Activated CD4-positive, alpha-beta memory T cell treated with anti-CD3 and anti-CD28 coated beads for 36 hours (primary cell): ENCODE results near the gene SESN3. TPM values are rescaled to one million over a fixed set of nuclear protein-coding genes. Genes with fewer than 3 reads are reported as not detected.
A peak's percentile ranks its signal among the peaks of the same experiment; 100 is the strongest.

Experiments
- CTCF ChIA-PET: fragments of 350-600 bp; sonication (Branson Sonifier 250); formaldehyde crosslinking; loops from one replicate; lab custom pipeline; 2021; ENCODE audit warnings: antibody characterized with exemption, inconsistent platforms; lab: Charles Lee
- POLR2A ChIA-PET: fragments of 350-600 bp; sonication (Branson Sonifier 250); formaldehyde crosslinking; loops from one replicate; lab custom pipeline; 2021; ENCODE audit warnings: antibody characterized with exemption; lab: Charles Lee
- DNase-seq: peaks from one replicate; pipeline ENCODE4 v3.0.0-alpha.2; 2020
- H3K27ac Mint-ChIP-seq: one replicate; pipeline ENCODE4 v1.8.0; 2021; ENCODE audit warnings: mixed read lengths
- H3K27me3 Mint-ChIP-seq: one replicate; pipeline ENCODE4 v1.8.0; 2021; ENCODE audit warnings: mixed read lengths
- H3K36me3 Mint-ChIP-seq: one replicate; pipeline ENCODE4 v1.8.0; 2021; ENCODE audit warnings: mixed read lengths
- H3K4me1 Mint-ChIP-seq: one replicate; pipeline ENCODE4 v1.8.0; 2021; ENCODE audit warnings: low read depth, mixed read lengths
- H3K4me3 Mint-ChIP-seq: one replicate; pipeline ENCODE4 v1.8.0; 2021; ENCODE audit warnings: mild to moderate bottlenecking, mixed read lengths
- H3K9me3 Mint-ChIP-seq: one replicate; pipeline ENCODE4 v1.8.0; 2021; ENCODE audit warnings: mixed read lengths
- intact Hi-C: fragments of 100-400 bp; cut with micrococcal nuclease; formaldehyde crosslinking; loops from one replicate; pipeline ENCODE4 v1.15.1; 2023
- total RNA-seq, 2 experiments: library from RNA; stranded (reverse); gene quantifications; one replicate each; pipeline ENCODE4 v1.2.3, GENCODE V29; 2021

Gene SESN3
- total RNA-seq, 2 experiments from 2014 or later = 13.9 to 15.5 TPM

DNA sequence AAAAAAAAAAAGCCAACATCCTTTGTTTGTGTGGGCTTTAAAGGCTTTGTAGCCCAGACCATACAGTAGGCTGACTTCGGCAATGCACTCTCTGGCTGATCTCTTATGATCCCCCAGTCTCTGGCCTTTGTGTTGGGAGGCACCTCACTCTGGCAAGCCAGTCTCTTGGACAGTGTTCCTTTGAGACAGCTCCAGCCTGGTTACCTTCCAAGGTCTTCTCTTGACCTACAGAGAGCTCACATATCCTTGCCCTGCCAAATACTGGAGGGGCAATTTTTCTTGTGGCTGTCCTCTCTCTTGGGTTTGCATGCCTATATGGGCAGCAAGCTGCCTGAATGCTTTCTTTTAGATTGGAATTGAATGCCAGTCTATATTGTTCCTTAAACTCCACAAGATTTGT lies 69.8 kb downstream of the SESN3 start:
- POLR2A ChIA-PET = no interaction called here
- Mint-ChIP-seq H3K4me3 (no peak overlapping the region), H3K9me3 (no peaks in the 10 kb centered on the region), H3K27me3 (no peaks in the 10 kb centered on the region), H3K4me1 (peaks cover 37% of the 10 kb centered on the region), H3K36me3 (peaks cover 1% of the 10 kb centered on the region), H3K27ac (no peak overlapping the region)
- intact Hi-C loops = no loop called here
- CTCF ChIA-PET = interaction anchor here (0.6 to 15.8 kb wide), 3 partner anchors 9 to 547 kb away, joined by 3 to 389 read pairs (median 3); no protein-coding TSS in a partner anchor
- DNase-seq = no peak

DNA sequence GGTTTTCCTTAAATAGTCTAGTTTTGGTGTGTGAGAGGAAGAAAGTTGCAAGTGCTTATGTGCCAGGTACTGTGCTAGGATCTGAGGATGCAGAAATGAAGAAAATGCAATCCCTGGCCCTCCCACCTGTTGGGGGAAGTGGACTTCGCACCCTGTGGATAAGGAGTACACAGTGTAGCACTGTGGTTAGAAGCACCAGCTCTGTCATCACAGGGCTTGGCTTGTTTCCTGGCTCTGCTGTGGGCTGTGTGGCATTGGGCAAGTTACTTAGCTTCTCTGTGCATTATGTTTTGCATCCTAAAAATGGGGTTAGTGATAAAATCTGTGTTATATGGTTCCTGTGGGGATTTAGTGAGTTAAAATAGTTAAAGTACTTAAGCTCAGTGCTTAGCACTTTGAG lies 73.2 kb downstream of the SESN3 start:
- peak; percentile 30 for DNase-seq
- ChIA-PET CTCF (interaction anchor here (0.8 to 15.8 kb wide), 8 partner anchors 28 to 609 kb away, joined by 3 to 389 read pairs (median 4); no protein-coding TSS in a partner anchor), POLR2A (interaction anchor here (1.2 to 1.4 kb wide), 3 partner anchors 72 to 90 kb away, joined by 3 to 6 read pairs (median 4); no protein-coding TSS in a partner anchor)
- Mint-ChIP-seq H3K4me1 (peaks cover 33% of the 10 kb centered on the region), H3K9me3 (no peaks in the 10 kb centered on the region), H3K36me3 (peaks cover 1% of the 10 kb centered on the region), H3K4me3 (no peak overlapping the region), H3K27ac (no peak overlapping the region), H3K27me3 (no peaks in the 10 kb centered on the region)
- intact Hi-C loops = no loop called here

DNA sequence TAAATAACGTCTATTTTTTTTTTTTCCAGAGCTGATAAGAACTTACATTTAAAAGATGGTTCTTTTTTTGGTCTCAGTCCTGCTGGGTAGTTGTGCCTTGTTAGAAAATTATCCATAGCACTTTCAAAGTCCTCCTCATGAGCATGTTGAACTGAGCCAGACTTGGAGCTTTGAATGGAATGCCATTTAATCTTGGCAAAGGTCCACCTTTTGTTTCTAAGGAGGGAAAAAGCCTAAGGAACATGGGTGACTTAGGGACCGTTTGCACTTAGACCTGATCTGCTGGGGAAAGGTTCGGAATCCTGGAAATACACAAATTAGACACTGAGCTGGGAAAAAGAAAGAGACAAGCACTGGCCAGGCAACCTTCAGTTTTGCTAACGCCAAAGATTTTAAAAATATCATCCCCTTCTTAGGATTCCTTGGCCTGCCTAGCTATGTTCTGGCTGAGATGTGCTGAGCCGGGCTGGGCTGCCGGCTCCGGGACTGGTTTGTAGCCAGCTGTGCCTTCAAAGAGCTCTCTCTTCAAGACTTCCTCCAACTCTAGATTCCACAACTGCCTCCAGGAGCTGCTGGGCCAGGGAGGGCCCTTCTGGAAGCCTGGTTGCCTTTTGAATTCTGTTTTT lies 74.0 kb downstream of the SESN3 start:
- DNase-seq = no peak
- H3K36me3 Mint-ChIP-seq = peaks cover 1% of the 10 kb centered on the region
- H3K4me1 Mint-ChIP-seq = peaks cover 36% of the 10 kb centered on the region
- ChIA-PET CTCF (interaction anchor here (0.6 to 15.8 kb wide), 11 partner anchors 17 to 634 kb away, joined by 3 to 389 read pairs (median 3); no protein-coding TSS in a partner anchor), POLR2A (interaction anchor here (0.8 to 1.4 kb wide), 4 partner anchors 73 to 564 kb away, joined by 3 to 6 read pairs (median 4); no protein-coding TSS in a partner anchor)
- no peaks in the 10 kb centered on the region for H3K9me3 Mint-ChIP-seq
- no peak overlapping the region for H3K4me3 Mint-ChIP-seq
- H3K27ac Mint-ChIP-seq = no peak overlapping the region
- intact Hi-C loops = no loop called here
- H3K27me3 Mint-ChIP-seq = no peaks in the 10 kb centered on the region

DNA sequence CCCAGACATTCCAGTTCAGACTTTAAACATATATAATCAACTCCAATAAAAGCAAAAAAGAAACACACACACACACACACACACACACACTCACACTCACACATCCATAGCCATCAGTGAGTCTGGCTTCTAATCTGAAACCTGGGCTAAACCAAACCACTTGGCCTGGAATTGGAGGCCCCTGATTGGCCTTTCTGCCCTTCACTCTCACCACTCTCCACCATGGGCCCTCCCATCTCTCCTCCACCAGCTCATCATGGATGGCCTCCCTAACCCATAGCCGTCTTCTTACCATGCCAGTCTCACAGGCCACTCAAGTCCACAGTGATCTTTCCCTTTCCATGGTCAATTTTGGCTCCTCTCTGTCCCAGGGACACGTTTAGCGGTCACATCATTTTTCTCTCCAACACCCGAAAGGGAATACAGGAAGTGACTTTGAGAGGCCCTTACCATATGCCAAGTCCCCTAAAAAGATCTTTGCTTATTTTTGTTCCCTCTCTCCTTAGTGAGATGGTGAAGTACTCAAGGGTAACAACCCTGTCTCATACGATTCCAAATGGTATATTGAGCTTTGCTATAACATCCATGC lies 74.8 kb downstream of the SESN3 start:
- H3K4me3 Mint-ChIP-seq = no peak overlapping the region
- H3K27me3 Mint-ChIP-seq = no peaks in the 10 kb centered on the region
- H3K36me3 Mint-ChIP-seq = peaks cover 1% of the 10 kb centered on the region
- H3K4me1 Mint-ChIP-seq = peaks cover 41% of the 10 kb centered on the region
- DNase-seq = no peak
- intact Hi-C loops = no loop called here
- H3K9me3 Mint-ChIP-seq = no peaks in the 10 kb centered on the region
- H3K27ac Mint-ChIP-seq = no peak overlapping the region
- CTCF ChIA-PET = interaction anchor here (0.5 to 15.8 kb wide), 9 partner anchors 16 to 1268 kb away, joined by 3 to 389 read pairs (median 4); no protein-coding TSS in a partner anchor
- POLR2A ChIA-PET = no interaction called here

DNA sequence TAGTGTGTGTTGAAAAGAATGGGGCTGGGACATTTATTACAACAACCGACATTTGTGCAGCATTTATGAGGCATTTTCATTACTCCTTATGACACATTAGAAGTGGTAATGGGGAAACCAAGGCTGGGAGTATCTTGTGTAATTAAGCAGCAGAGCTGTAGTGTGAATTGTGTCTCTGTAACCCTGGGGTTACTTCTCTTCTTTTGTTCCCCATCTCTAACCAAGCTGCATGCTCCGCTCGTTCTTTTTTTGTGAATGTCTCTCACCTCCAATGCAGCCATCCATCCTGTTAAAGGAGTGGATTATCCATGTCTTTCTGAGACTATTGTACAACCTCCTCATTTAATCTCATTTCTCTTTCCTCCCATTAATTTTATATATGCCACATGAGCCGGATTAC lies 75.6 kb downstream of the SESN3 start:
- ChIA-PET POLR2A (no interaction called here), CTCF (interaction anchor here (0.7 to 15.8 kb wide), 17 partner anchors 9 to 632 kb away, joined by 3 to 389 read pairs (median 7); partner anchors contain the start of gene SRSF8)
- intact Hi-C loops = no loop called here
- H3K27me3 Mint-ChIP-seq = no peaks in the 10 kb centered on the region
- peaks cover 41% of the 10 kb centered on the region for H3K4me1 Mint-ChIP-seq
- H3K36me3 Mint-ChIP-seq = no peaks in the 10 kb centered on the region
- DNase-seq = no peak
- H3K4me3 Mint-ChIP-seq = no peak overlapping the region
- H3K9me3 Mint-ChIP-seq = no peaks in the 10 kb centered on the region
- no peak overlapping the region for H3K27ac Mint-ChIP-seq

DNA sequence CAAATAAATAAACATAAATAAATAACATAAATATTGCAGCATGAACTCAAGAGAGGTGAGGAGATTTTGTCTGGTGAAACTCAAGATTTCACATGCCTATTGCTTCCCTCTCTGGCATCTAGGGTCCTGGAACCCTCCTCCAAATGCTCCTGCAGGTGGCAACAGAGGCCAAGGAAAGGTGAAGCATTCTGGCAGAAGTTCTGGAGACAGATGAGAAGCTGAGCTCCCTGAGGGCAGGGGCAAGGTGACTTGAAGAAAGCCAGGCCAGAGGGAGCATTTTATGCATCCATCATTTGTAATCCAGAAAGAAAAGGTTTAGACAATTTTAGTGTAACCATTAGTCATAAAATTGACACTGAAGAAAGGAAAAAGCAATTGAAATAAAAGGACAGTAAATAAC lies 76.5 kb downstream of the SESN3 start:
- H3K4me1 Mint-ChIP-seq = peaks cover 41% of the 10 kb centered on the region
- ChIA-PET POLR2A (interaction anchor here (1.0 to 3.6 kb wide), 3 partner anchors 87 to 561 kb away, joined by 3 to 18 read pairs (median 4); partner anchors contain the start of gene SRSF8), CTCF (interaction anchor here (0.6 to 15.8 kb wide), 36 partner anchors 10 to 1270 kb away, joined by 3 to 389 read pairs (median 3); partner anchors contain the start of genes FAM76B, SESN3 and SRSF8)
- DNase-seq = peak; percentile 83
- H3K9me3 Mint-ChIP-seq = no peaks in the 10 kb centered on the region
- intact Hi-C loops = loop anchor here (1.0 to 5.0 kb wide), 7 partner anchors 183 to 1235 kb away; partner anchors contain the start of genes CCDC82 and MAML2
- no peak overlapping the region for H3K27ac Mint-ChIP-seq
- no peak overlapping the region for H3K4me3 Mint-ChIP-seq
- H3K27me3 Mint-ChIP-seq = no peaks in the 10 kb centered on the region
- no peaks in the 10 kb centered on the region for H3K36me3 Mint-ChIP-seq

DNA sequence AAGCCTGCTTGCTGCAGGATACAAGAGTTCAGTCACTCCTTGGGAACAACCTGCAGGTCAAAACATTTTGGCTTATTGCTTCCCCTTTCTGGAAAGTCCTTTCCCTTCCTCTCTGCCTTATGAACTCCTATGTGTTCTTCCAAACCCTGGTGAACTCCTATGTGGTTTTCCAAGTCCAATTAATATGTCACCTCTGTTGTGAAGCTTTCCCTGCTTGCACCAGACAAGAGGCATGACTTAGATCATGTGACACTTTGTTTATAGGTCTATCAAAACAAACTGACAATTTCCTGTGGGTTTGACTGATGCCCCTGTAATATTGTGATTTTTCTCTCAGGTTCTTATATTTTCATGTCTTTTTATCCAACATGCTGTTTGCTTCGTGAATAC lies 77.2 kb downstream of the SESN3 start:
- Mint-ChIP-seq H3K27me3 (no peaks in the 10 kb centered on the region), H3K4me1 (peaks cover 44% of the 10 kb centered on the region), H3K9me3 (no peaks in the 10 kb centered on the region), H3K36me3 (no peaks in the 10 kb centered on the region), H3K27ac (peak overlapping the region; percentile 69), H3K4me3 (peak overlapping the region; percentile 80)
- ChIA-PET CTCF (interaction anchor here (0.5 to 15.8 kb wide), 33 partner anchors 9 to 1328 kb away, joined by 3 to 389 read pairs (median 4); partner anchors contain the start of genes FAM76B, SESN3 and SRSF8), POLR2A (interaction anchor here (1.1 to 3.6 kb wide), 2 partner anchors 86 to 562 kb away, joined by 4 to 18 read pairs; partner anchors contain the start of gene SRSF8)
- intact Hi-C loops = loop anchor here (1.0 to 5.0 kb wide), 9 partner anchors 183 to 1273 kb away; partner anchors contain the start of genes CCDC82 and MAML2
- DNase-seq = no peak

DNA sequence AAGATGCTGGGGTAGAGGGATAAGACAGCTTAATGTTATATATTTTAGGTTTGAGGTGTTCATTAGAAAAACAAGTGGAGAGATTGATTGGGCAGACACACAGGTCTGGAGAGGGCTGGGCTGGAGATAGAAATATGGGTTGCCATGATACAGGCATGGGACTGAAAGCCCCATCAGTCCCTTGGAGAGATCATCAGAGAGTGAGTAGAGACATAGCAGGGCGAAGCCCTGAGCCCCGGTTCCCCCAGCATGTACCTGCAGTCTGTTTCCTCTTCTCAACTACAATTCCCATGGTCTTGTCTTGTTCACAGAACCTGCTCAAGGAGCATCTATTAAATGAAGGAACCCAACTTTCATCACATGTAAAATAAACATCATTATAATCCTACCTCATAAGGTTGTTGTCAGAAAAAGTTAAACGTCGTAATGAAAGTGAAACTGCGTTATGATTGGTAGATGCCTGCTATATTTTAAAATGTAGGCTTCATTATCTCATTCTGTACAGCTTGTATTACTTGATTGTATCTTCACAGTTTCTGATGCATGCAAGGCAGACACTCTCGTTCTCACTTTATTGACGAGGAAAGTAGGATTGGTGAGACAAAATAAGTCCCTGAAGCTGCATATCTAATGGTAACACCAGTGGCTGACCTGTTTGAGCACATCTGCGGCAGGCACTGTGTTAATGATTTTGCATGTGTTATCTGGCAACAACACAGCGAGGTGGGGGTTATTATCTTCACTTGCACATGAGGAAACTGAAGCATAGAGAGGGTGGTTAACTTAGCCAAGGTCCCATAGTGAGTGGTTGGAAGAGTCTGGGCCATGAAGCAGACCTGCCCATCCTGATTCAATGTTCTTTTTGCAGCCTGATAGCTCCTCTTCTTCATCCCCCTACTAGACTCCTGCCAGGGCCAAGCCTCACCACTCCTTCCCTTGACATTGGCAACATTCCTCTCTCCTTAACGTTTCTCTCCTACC lies 77.8 kb downstream of the SESN3 start:
- H3K36me3 Mint-ChIP-seq = no peaks in the 10 kb centered on the region
- intact Hi-C loops = loop anchor here (2.0 to 5.0 kb wide), 7 partner anchors 184 to 1274 kb away; partner anchors contain the start of gene MAML2
- peak; percentile 35 for DNase-seq
- CTCF ChIA-PET = interaction anchor here (0.6 to 15.8 kb wide), 29 partner anchors 8 to 1273 kb away, joined by 3 to 389 read pairs (median 8); partner anchors contain the start of genes CWC15, ENDOD1, FAM76B and KDM4D
- peaks cover 41% of the 10 kb centered on the region for H3K4me1 Mint-ChIP-seq
- POLR2A ChIA-PET = interaction anchor here (1.3 to 3.6 kb wide), 2 partner anchors 85 to 637 kb away, joined by 7 to 18 read pairs; partner anchors contain the start of genes CEP57, FAM76B and SRSF8
- no peaks in the 10 kb centered on the region for H3K27me3 Mint-ChIP-seq
- peak overlapping the region; percentile 69 for H3K27ac Mint-ChIP-seq
- H3K9me3 Mint-ChIP-seq = no peaks in the 10 kb centered on the region
- H3K4me3 Mint-ChIP-seq = peak overlapping the region; percentile 80

DNA sequence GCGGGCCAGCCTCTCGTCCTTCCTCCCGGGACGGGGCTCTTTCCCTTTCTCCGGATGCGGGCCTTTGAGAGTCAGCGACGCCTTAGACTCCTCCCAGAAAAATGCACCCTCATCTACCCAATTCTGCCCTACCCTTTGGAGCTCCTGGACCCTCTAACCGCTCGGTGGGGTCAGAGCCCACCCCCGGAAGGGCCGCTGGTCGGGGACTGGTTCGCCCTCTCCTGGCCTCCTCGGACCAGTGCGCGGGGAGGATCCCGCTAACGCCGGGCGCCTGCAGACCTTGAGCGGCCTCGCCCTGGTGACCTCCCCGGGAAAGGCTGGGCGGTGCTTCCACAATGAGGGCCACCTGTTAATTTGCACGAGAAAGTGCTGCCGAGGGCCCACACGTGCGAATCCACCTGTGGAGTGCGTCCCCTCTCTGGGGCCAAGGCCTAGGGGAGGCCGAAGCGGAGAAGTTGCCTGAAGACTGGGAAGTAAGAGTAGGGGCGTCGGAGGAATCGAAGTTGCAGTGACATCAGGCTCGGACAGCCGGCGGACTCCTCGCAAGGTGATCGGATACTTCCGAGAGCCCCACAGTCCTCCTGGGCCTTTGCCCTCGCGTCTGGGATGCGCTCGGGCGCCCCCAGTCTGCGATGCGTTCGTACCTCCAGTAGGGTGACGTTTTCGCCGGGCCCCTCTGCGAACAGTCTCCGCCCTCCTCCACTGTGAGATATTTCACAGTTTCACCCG lies 79.9 kb downstream of the SESN3 start:
- Mint-ChIP-seq H3K36me3 (no peaks in the 10 kb centered on the region), H3K4me1 (peaks cover 36% of the 10 kb centered on the region), H3K4me3 (peak overlapping the region; percentile 81), H3K27me3 (no peaks in the 10 kb centered on the region), H3K27ac (peak overlapping the region; percentile 88), H3K9me3 (no peaks in the 10 kb centered on the region)
- CTCF ChIA-PET = interaction anchor here (0.6 to 15.8 kb wide), 36 partner anchors 9 to 641 kb away, joined by 3 to 389 read pairs (median 4); partner anchors contain the start of genes CEP57, CWC15, ENDOD1 and FAM76B
- DNase-seq = peak; percentile 95
- POLR2A ChIA-PET = interaction anchor here (0.5 to 3.6 kb wide), 7 partner anchors 61 to 1274 kb away, joined by 3 to 18 read pairs (median 3); partner anchors contain the start of genes CWC15, ENDOD1, KDM4D and SRSF8
- intact Hi-C loops = loop anchor here (1.0 to 5.0 kb wide), 14 partner anchors 62 to 1240 kb away; partner anchors contain the start of genes CWC15, ENDOD1, FAM76B and JRKL
